ENCODE data around the gene TRANK1. TPM values are rescaled to one million over a fixed set of nuclear protein-coding genes. Genes with fewer than 3 reads are reported as not detected.

TRANK1 gene
- polyA plus RNA-seq, 6 donors from 2014 or later = 0.56 to 25.1 (median 20.4) TPM

DNA sequence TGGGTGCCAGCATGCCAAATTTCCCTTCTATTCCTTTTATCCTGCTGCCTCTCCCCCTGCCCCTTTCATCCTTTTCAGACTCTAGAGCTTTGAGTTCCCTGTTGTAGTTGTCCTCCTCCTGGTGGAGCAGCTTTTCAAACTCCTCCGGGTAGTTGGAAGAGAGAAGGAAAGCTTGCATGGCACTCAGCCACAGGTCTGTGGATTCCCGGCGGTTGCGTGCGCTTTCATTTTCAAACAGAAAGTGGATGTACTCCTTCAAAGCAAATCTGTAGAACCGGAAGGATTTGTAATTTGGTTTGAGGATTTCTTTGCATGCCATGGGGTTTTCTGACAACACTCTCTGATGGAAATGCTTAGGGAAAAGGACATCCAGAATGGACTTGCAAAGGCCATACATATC lies 112.4 kb downstream of the TRANK1 start:
- Mint-ChIP-seq H3K9me3 (no peaks in the 10 kb centered on the region), H3K36me3 (peaks cover 18 to 30% of the 10 kb centered on the region in 2 donors), H3K27ac (no peak overlapping the region), H3K4me3 (no peak overlapping the region), H3K4me1 (peaks cover 0 to 4% (median 0%) of the 10 kb centered on the region in 3 donors), H3K27me3 (no peaks in the 10 kb centered on the region)
- DNase-seq = no peak
- ATAC-seq (ENCODE audit: low read depth in 2 of 2) = no peak

DNA sequence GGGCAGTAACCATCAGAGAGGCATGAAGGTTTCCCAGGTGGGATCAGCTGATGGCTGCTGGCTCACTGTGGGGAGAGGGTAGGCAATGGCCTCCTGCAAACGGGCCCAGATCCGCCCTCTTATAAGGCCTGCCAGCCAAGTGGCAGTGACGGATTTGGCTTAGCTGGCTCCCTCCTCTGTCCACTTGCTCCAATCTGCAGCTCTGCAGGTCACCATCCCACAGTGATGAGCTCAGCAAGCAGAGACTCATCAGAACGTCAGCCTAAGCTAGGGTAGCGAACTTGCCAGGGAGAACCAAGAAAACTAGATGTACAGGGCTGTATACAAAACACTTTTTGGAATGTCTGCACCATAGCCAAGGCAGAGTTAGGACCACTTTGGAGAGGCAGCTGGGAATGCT lies 117.7 kb downstream of the TRANK1 start:
- Mint-ChIP-seq H3K27me3 (no peaks in the 10 kb centered on the region), H3K36me3 (peaks cover 22 to 51% of the 10 kb centered on the region in 2 donors), H3K4me1 (peaks cover 0 to 4% (median 0%) of the 10 kb centered on the region in 3 donors), H3K27ac (peak overlapping the region in 2 of 6 donors; percentile 68 to 71), H3K9me3 (no peaks in the 10 kb centered on the region), H3K4me3 (no peak overlapping the region)
- no peak for DNase-seq
- ATAC-seq (ENCODE audit: low read depth in 2 of 2) = no peak

DNA sequence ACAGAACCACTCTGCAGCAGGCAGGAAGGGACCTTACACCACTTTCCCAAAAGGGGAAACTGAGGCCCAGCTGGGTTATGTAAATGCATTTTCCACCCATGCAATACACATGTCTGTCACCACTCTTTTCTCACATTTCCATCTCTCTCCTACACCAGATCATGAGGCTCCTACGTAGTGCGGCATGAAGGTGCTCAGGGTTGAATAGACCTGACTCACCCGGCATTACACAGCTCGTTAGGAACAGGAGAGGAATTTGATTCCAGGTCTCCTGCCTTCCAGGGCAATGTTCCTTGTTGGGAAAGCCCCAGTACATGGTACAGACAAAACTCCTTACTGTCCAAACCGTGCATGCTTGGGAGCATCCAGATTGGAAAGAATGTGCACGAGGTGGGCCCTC lies 118.6 kb downstream of the TRANK1 start:
- Mint-ChIP-seq H3K36me3 (peaks cover 19 to 43% of the 10 kb centered on the region in 2 donors), H3K27me3 (no peaks in the 10 kb centered on the region), H3K4me1 (peaks cover 0 to 2% (median 0%) of the 10 kb centered on the region in 3 donors), H3K9me3 (no peaks in the 10 kb centered on the region), H3K4me3 (no peak overlapping the region), H3K27ac (peak overlapping the region in 1 of 6 donors; percentile 47)
- DNase-seq (no peak), ATAC-seq (ENCODE audit: low read depth in 2 of 2) (no peak)

DNA sequence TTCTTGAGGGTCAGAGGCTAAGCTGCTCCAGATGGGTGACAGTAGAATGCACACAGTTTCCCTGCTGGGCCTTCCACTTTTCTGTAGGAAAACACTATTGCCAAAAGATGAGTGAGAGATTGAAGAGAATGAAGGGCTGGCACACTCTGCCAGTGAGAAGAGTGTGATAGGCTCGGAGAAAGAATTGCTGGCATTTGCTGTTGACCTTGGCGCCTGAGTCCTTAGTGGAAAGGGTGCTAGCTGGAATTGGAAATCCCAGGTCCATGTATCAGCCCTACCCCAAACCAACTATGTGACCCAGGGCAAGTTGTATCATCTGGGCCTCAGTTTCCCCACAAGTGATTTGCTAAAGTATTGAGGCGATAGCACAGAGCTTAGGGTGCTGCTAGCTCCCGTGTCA lies 120.4 kb downstream of the TRANK1 start:
- ATAC-seq (ENCODE audit: low read depth in 2 of 2) (no peak), DNase-seq (no peak)
- no peak overlapping the region for H3K4me3 Mint-ChIP-seq
- no peaks in the 10 kb centered on the region for H3K27me3 Mint-ChIP-seq
- H3K36me3 Mint-ChIP-seq = peaks cover 14 to 36% of the 10 kb centered on the region in 2 donors
- H3K27ac Mint-ChIP-seq = peak overlapping the region in 2 of 6 donors; percentile 63 to 96
- no peaks in the 10 kb centered on the region for H3K9me3 Mint-ChIP-seq
- H3K4me1 Mint-ChIP-seq = no peaks in the 10 kb centered on the region

DNA sequence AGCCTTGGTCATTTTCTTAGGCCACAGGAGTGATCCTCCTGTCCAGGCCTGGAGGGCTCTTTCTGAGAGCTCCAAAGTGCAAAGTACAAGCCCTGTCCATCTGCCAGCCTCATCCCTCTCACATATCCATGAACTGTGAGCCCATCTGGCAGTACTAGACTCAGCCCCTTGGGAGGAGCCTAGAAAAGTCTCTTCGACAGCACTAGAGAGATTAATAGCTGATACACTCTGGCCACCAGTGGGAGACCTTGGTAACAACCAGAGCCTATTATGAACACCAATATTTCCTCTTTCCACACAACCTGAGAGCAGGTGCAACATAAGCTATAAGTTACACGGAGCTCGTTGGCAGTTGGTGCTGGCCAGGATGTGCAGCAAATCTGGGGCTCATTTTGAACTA lies 121.0 kb downstream of the TRANK1 start:
- Mint-ChIP-seq H3K4me1 (no peaks in the 10 kb centered on the region), H3K27ac (peak overlapping the region in 1 of 6 donors; percentile 84), H3K27me3 (no peaks in the 10 kb centered on the region), H3K36me3 (peaks cover 14 to 36% of the 10 kb centered on the region in 2 donors), H3K4me3 (no peak overlapping the region), H3K9me3 (no peaks in the 10 kb centered on the region)
- no peak for DNase-seq
- ATAC-seq (ENCODE audit: low read depth in 2 of 2) = no peak

DNA sequence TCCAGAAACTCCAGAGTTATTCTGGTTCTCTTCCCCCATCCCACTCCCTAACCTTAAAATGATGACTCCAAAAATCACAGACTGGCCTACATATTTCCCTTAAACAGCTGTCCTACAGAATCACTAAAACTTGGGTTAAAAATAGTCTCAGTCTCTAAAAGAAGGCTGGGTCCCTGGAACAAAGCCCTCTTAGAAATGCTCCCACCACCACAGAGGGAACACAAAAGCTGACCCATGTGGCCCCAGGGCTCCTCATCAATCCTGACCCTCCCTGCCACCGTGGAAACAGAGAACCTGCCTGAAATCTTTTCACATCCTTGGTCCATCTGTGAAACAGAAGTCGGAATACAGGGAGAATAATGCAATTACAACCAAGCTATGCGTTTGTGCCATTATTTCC lies 124.8 kb downstream of the TRANK1 start:
- Mint-ChIP-seq H3K36me3 (peaks cover 0 to 8% of the 10 kb centered on the region in 2 donors), H3K9me3 (no peaks in the 10 kb centered on the region), H3K4me1 (no peaks in the 10 kb centered on the region), H3K27ac (peak overlapping the region in 1 of 6 donors; percentile 29), H3K4me3 (no peak overlapping the region), H3K27me3 (no peaks in the 10 kb centered on the region)
- no peak for ATAC-seq (ENCODE audit: low read depth in 2 of 2)
- DNase-seq = no peak

DNA sequence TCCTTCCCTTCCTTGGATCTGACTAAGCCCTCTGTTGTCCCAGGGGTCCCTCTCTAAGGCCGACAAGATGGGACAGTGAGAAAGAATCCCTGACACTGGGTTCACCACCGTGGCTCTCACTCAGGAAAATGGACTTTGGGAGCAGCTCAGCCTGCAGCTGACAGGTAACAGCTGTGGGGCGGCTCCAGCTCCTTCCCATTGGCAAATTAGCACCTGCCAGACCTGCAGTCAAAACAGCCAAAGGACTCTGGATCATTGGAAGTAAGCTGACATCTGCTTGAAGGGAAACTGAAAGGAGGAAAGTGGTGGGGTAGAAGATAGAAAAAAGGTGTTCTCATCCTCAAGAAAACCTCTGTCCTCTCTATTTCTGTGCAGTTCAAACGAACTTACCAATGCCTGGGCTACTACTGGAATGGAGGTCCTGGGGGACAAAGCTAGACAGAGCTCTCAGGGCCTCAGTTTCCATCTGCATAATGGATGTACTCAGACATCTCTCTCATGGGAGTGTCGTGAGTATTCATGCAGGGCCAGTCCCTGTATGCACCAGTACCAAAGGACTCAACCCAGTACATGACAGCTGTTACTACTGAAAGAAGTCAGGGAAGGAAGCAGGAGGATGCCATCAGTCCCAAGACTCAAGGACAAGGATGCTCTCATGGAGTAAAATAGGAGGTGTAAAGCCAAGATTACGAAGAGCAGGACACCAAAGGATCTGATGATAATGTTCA lies 126.9 kb downstream of the TRANK1 start:
- H3K27ac Mint-ChIP-seq = peak overlapping the region in 1 of 6 donors; percentile 84
- H3K36me3 Mint-ChIP-seq = no peaks in the 10 kb centered on the region
- ATAC-seq (ENCODE audit: low read depth in 2 of 2) (no peak), DNase-seq (no peak)
- no peaks in the 10 kb centered on the region for H3K27me3 Mint-ChIP-seq
- no peaks in the 10 kb centered on the region for H3K4me1 Mint-ChIP-seq
- H3K4me3 Mint-ChIP-seq = no peak overlapping the region
- H3K9me3 Mint-ChIP-seq = no peaks in the 10 kb centered on the region

DNA sequence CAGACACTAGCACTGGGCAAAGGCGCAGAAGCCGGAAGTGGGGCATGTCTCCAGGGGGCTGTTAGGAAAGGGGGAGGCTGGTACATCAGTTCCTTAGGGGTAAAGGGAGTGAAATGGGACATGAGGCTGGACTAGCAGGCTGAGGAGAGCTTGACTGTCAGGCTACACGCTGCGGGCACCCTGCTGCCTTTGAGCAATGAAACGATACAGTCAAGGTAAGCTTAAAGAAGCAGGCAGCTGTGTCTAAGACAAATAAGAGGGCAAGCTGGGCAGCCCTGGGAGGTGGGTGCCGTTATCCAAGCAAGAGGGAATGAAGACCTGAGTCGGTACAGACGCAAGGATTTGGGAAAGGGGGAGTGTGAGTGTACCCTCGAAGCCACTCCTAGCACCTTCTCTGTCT lies 129.5 kb downstream of the TRANK1 start:
- Mint-ChIP-seq H3K4me3 (no peak overlapping the region), H3K4me1 (no peaks in the 10 kb centered on the region)

DNA sequence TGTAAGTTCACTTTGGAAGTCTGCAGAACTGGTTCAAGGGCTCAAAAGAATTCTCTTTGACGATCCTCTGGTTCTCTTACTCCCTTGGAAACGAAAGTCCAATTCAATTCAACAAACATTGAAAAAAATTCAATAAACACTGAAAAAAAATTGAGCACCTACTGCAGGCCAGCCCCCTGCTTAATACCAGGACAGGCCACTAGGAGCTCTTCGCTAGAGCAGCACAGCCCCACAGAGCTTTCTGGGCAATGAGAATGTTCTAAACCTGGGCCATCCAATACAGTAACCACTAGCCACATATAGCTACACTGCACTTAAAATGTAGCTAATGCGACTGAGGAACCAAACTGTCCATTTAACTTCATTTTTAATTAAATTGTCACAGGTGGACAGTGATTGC lies 130.1 kb downstream of the TRANK1 start:
- H3K4me3 Mint-ChIP-seq = peak overlapping the region in 1 of 8 donors; percentile 62
- no peak for ATAC-seq (ENCODE audit: low read depth in 2 of 2)
- no peaks in the 10 kb centered on the region for H3K36me3 Mint-ChIP-seq
- H3K27me3 Mint-ChIP-seq = no peaks in the 10 kb centered on the region
- H3K27ac Mint-ChIP-seq = peak overlapping the region in 1 of 6 donors; percentile 48
- no peak for DNase-seq
- no peaks in the 10 kb centered on the region for H3K4me1 Mint-ChIP-seq
- H3K9me3 Mint-ChIP-seq = no peaks in the 10 kb centered on the region

More for the DNA sequence above, 129.5 kb downstream of the TRANK1 start:
- DNase-seq (no peak), ATAC-seq (ENCODE audit: low read depth in 2 of 2) (no peak)
- Mint-ChIP-seq H3K27ac (no peak overlapping the region), H3K9me3 (no peaks in the 10 kb centered on the region), H3K27me3 (no peaks in the 10 kb centered on the region), H3K36me3 (no peaks in the 10 kb centered on the region)

DNA sequence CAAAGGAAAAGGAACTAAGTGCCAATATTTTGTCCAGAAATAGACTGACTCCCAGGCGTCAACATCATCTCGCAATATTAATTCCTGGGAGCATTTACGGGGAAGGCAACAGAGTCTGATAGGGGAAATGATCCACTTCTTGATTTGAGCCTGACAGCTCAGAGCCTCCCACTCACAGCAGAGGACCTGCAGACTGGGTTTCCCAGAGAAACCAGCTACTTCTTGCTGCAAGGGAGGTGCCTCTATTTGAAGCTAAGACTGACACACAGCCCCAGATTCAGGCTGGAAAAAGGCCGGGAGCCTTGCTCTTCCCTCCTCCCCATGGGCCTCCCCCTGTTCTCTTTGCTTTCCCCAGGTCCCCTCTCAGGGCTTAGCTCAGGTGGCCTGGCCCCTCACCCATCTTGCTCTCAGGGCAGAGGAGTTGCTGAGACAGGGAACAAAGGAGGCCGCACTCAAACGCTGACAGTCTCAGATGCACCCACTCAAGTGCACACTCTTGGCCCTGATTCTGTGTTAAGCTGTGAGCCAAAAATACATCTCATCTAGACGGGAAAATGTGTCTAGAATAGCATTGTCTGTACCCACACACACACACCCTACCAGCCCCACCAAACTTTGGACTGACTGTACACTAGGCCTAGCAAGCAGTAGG lies 130.7 kb downstream of the TRANK1 start:
- DNase-seq = no peak

DNA sequence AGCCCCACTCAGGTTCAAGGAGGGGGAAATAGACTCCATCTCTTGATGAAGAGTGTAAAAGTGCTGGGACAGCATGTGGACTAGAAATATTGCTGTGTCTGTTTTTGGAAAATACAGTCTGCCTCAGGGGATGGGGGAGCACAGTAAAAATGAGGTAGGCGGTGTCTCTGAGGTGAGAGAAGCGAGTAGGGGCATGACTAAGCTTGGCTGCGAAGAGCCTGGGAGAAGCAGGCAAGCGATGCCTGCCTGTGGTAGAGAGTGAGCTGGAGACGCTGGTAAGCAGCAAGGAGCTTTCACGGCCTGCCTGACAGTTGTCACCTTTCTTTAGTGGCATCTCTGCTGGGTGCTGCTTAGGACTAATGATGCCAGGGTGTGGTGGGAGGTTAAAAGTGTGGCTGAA lies 131.5 kb downstream of the TRANK1 start:
- no peak for ATAC-seq (ENCODE audit: low read depth in 2 of 2)
- Mint-ChIP-seq H3K27ac (no peak overlapping the region), H3K4me3 (no peak overlapping the region), H3K36me3 (no peaks in the 10 kb centered on the region), H3K9me3 (no peaks in the 10 kb centered on the region), H3K4me1 (no peaks in the 10 kb centered on the region), H3K27me3 (peaks cover 0 to 6% (median under 1%) of the 10 kb centered on the region in 3 donors)
- no peak for DNase-seq

More for the DNA sequence above, 130.7 kb downstream of the TRANK1 start:
- no peak overlapping the region for H3K4me3 Mint-ChIP-seq
- H3K4me1 Mint-ChIP-seq = no peaks in the 10 kb centered on the region
- H3K27ac Mint-ChIP-seq = no peak overlapping the region
- H3K27me3 Mint-ChIP-seq = no peaks in the 10 kb centered on the region
- no peaks in the 10 kb centered on the region for H3K9me3 Mint-ChIP-seq
- ATAC-seq (ENCODE audit: low read depth in 2 of 2) = no peak
- H3K36me3 Mint-ChIP-seq = no peaks in the 10 kb centered on the region

DNA sequence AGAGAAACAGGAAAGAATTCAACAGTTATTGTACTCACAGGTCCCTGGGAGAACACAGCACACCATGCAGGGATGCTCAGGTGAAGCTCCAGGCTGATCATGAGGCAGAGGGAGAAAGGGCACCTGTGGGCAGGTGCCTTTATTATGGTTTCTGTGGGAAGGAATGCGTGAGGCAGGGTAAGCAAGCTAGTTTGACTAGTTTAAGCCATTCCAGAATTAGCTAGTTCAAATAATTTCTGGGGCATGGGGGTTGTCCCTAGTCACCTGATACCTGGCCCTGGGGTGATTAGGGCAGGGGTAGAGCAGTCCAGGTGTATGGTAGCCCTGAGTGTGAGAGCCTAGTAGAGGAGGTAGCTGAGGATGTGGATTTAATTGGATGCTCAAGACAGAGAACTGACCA lies 132.6 kb downstream of the TRANK1 start:
- Mint-ChIP-seq H3K9me3 (peaks cover 0 to under 1% (median 0%) of the 10 kb centered on the region in 7 donors), H3K27ac (no peak overlapping the region), H3K36me3 (no peaks in the 10 kb centered on the region), H3K4me1 (no peaks in the 10 kb centered on the region), H3K27me3 (peaks cover 0 to 10% (median 6%) of the 10 kb centered on the region in 3 donors), H3K4me3 (no peak overlapping the region)
- no peak for DNase-seq
- ATAC-seq (ENCODE audit: low read depth in 2 of 2) = no peak

DNA sequence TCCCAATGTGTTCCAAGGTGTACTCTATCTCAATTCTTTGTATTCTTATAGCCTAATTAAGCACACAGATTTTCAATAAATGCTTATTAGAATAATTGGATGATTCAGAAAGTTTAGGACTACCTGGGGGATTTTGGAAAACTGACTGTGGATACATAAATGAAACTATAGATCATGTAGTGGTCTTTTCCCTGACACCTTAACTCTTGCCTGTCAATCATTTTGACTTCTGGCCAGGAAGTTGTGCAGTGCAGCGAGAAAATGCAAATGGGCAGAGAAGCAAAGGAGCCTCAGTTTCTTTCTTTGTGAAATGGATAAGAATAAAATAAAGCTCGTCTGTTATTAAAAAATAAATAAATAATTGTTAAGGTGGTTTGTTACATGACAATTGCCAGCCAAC lies 133.1 kb downstream of the TRANK1 start:
- H3K27me3 Mint-ChIP-seq = peaks cover 3 to 10% (median 6%) of the 10 kb centered on the region in 3 donors
- DNase-seq = no peak
- H3K27ac Mint-ChIP-seq = no peak overlapping the region
- H3K36me3 Mint-ChIP-seq = peaks cover 0 to 2% of the 10 kb centered on the region in 2 donors
- no peak for ATAC-seq (ENCODE audit: low read depth in 2 of 2)
- peaks cover 0 to 5% (median 0%) of the 10 kb centered on the region in 7 donors for H3K9me3 Mint-ChIP-seq
- H3K4me3 Mint-ChIP-seq = no peak overlapping the region
- no peaks in the 10 kb centered on the region for H3K4me1 Mint-ChIP-seq

All from naive B cell (primary cell).